Neutrophil (primary cell): ENCODE results near the gene TIMM17B.

Experiments used
- H3K27ac ChIP-seq: fragments of 200-600 bp; sonication (generic); 2 replicates; pipeline ENCODE4 v1.5.1; 2016; ENCODE audit warnings: mild to moderate bottlenecking, moderate library complexity
- H3K27me3 ChIP-seq: fragments of 200-600 bp; sonication (generic); 2 replicates; pipeline ENCODE4 v1.6.0; 2016; ENCODE audit warnings: mild to moderate bottlenecking
- H3K36me3 ChIP-seq: fragments of 200-600 bp; sonication (generic); 2 replicates; pipeline ENCODE4 v1.5.1; 2017
- H3K4me1 ChIP-seq, 2 experiments: fragments of 200-600 bp in 1 of 2; sonication (generic) in 1 of 2; 1 replicate in 1 of 2; 2 replicates in 1 of 2; pipeline versions ENCODE4 v1.5.1 to v1.6.1; 2013 to 2016; ENCODE audit warnings: low read depth in 1 of 2, low read length in 1 of 2, mild to moderate bottlenecking in 1 of 2, moderate library complexity in 1 of 2; ENCODE audit not compliant: control insufficient read depth in 1 of 2, insufficient read depth in 1 of 2
- H3K4me3 ChIP-seq, 2 experiments: fragments of 200-600 bp in 1 of 2; sonication (generic) in 1 of 2; 1 replicate in 1 of 2; 2 replicates in 1 of 2; pipeline ENCODE4 v1.5.1; 2013 to 2016; ENCODE audit warnings: low read depth in 1 of 2, low read length in 1 of 2, mild to moderate bottlenecking in 1 of 2, moderate library complexity in 1 of 2
- H3K9me3 ChIP-seq: fragments of 200-600 bp; sonication (generic); 2 replicates; pipeline ENCODE4 v1.5.1; 2016
- TF ChIP-seq, protein P1 (sequence below): fragments of 200-600 bp; sonication (generic); IDR thresholded peaks from 2 replicates; pipeline ENCODE4 v1.5.1; 2016; ENCODE audit warnings: antibody characterized with exemption

Gene TIMM17B

DNA sequence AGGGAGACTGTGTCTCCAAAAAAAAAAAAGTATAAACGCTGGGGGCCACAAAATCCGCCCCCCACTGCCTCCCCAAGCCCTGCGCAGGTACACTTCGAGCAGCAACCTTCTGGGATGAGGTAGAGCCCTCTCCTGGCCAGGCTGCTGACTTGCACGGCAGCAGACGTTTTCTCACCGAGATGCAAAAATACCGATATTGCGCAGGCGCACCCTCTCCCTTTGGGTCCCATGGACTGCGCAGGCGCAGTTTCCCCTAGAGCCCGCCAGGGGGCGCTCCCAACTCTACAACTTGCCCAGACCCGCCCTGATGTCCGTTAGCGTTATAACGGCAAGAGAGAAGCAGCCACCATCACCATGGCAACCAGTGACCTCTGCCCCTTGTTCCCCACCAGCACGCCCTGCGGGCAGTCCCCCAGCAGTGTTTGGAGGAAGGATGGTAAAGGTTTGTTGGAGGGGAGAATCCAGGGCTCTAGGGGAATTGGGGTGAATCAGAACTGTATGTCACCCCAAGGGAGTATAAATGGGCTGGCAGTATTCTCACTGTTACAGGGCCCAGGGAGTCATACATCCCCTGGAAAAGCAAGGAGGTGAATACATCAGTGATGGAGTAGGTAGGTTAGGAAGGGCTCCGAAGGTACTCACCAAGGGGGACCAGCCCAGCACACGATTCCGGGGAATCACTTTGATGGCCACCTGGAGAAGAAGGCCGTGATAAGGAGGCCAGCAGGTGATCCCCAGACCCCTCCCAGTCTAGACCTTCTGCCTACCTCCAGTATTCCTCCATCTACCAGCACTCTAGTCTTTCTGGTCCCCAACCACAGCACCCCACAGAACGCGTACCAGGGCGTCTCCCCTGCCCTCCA is 19.8 kb upstream of the TIMM17B start:
- Histone ChIP-seq H3K27me3 (no peaks in the 10 kb centered on the region), H3K27ac (peak overlapping the region; percentile 97), H3K4me3 (peak overlapping the region; percentile 78 to 95), H3K9me3 (no peaks in the 10 kb centered on the region), H3K4me1 (peaks cover 14 to 36% of the 10 kb centered on the region in 2 experiments), H3K36me3 (peaks cover 58% of the 10 kb centered on the region)
- TF ChIP-seq, protein P1, sequence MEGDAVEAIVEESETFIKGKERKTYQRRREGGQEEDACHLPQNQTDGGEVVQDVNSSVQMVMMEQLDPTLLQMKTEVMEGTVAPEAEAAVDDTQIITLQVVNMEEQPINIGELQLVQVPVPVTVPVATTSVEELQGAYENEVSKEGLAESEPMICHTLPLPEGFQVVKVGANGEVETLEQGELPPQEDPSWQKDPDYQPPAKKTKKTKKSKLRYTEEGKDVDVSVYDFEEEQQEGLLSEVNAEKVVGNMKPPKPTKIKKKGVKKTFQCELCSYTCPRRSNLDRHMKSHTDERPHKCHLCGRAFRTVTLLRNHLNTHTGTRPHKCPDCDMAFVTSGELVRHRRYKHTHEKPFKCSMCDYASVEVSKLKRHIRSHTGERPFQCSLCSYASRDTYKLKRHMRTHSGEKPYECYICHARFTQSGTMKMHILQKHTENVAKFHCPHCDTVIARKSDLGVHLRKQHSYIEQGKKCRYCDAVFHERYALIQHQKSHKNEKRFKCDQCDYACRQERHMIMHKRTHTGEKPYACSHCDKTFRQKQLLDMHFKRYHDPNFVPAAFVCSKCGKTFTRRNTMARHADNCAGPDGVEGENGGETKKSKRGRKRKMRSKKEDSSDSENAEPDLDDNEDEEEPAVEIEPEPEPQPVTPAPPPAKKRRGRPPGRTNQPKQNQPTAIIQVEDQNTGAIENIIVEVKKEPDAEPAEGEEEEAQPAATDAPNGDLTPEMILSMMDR, result peak; percentile 98

GRCh38 chrX:48914593-48915493 is 17.3 kb upstream of the TIMM17B start:
- no peaks in the 10 kb centered on the region for H3K27me3 ChIP-seq
- H3K36me3 ChIP-seq, result peaks cover 50% of the 10 kb centered on the region
- TF ChIP-seq, protein P1, result no peak
- H3K27ac ChIP-seq, result no peak overlapping the region
- no peaks in the 10 kb centered on the region for H3K9me3 ChIP-seq
- H3K4me1 ChIP-seq, result peaks cover 23 to 40% of the 10 kb centered on the region in 2 experiments
- no peak overlapping the region for H3K4me3 ChIP-seq

- peak overlapping the region; percentile 27 for H3K27ac ChIP-seq
- no peaks in the 10 kb centered on the region for H3K9me3 ChIP-seq
- peaks cover 28 to 45% of the 10 kb centered on the region in 2 experiments for H3K4me1 ChIP-seq
- H3K4me3 ChIP-seq, result no peak overlapping the region
- H3K27me3 ChIP-seq, result no peaks in the 10 kb centered on the region
- H3K36me3 ChIP-seq, result peaks cover 50% of the 10 kb centered on the region
- TF ChIP-seq, protein P1, result no peak
Measured at GRCh38 chrX:48913605-48914366, 16.2 kb upstream of the TIMM17B start.

- Histone ChIP-seq H3K27ac (peak within 1 kb of the TSS; percentile 88), H3K4me3 (peak within 1 kb of the TSS; percentile 69 to 76), H3K4me1 (peaks cover 34 to 39% of the 10 kb centered on the region in 2 experiments), H3K9me3 (no peaks in the 10 kb centered on the region), H3K36me3 (peaks cover 41% of the 10 kb centered on the region), H3K27me3 (no peaks in the 10 kb centered on the region)
- TF ChIP-seq, protein P1, result peak; percentile 9
Measured at GRCh38 chrX:48911412-48912182, 14.0 kb upstream of the TIMM17B start, which contains the start of gene SLC35A2. TSS of gene SLC35A2 (minus strand) at chrX:48911646. CDS start at chrX:48911636, 10 bp downstream.
